Activated CD4-positive, alpha-beta T cell treated with anti-CD3 and anti-CD28 coated beads, Interleukin-2, amount 50 U/mL, for 48 hours (primary cell): ENCODE results near the gene TRIP4.

Source experiments
- DNase-seq, 2 experiments: peaks; one replicate each; pipeline ENCODE4 v3.0.0-alpha.2; 2020

Gene TRIP4

DNA sequence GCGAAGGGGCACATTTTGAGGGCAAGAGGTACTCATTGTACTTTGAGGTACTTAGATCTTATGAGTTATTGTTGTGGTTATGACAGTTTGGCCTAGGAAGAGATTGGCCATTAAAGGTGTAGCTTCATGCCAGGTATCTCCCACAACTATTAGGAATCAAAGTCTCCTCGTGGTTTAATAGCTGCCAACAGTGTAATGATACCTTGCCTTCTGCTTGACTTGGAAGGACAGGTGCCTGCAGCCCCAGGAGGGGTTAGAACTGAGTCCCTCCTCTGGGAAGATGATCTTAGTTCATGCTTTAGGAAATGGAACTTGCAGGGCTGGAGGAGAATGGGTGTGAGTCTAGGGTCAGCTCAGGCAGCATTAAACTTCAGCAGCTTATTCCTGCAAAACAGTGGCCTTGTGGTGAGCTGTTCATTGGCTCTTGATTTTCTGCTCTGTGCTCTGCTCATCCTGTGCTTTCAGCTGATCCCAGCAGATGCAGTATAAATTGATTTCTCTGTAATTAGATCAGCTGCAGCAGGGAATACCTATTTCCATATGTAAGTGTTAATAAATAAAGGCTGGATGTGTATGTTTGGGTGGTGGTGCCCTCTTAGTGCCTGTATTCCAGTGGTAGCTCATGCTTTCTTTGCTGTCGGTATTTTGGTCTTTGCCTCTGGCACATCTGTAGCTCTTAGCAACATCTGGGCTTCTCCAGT, 113.2 kb downstream of the TRIP4 start:
- no peak for DNase-seq

DNA sequence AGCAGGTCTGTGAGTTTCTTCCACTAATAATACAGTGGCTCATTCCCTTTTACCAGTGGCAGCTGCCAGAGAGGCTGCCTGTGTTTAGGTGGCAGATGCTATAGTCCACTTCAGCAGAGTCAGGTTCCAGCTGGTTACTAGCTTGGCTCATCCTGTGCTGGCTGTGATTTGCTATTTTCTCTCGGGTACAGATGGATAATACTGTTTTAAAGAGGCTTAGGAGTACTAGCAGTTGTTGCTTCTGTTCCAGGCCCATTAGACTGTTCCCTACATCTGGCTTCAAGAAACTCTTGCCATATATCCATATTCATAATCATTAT, 113.7 kb downstream of the TRIP4 start:
- no peak for DNase-seq

DNA sequence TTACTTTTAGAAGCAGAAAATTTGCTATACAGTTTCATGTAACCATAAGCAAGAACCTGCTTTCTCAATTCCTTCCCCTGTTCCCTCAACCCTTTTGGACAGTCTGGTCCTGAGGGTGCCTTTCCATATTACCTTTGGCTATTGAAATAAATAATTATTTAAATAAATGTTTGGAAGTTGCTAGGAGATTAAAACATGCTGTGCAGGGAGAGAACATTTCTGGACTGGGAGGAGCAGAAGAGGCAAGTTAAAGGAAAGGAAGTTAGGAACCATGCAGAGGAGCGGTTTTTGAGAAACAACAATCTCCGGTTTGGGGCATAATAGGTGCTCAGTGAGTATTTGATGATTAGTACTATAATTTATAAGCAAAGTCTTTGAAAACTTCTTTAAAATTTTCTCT, 114.5 kb downstream of the TRIP4 start:
- no peak for DNase-seq

DNA sequence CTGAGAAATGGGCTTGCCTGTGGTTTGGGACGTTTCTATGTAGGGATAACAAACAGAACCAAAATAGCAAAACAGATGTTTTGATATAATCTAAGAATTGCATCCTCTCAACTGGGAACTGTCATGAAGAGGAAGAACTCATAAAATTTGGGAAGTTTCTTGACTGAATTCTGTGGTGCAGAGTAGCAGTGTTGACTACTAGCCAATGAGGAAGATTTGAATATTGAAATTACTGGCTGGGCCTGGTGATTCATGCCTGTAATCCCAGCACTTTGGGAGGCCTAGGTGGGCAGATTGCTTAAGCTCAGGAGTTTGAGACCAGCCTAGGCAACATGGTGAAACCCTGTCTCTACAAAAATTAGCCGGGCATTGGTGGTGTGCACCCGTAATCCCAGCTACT, 114.9 kb downstream of the TRIP4 start:
- DNase-seq, result no peak

DNA sequence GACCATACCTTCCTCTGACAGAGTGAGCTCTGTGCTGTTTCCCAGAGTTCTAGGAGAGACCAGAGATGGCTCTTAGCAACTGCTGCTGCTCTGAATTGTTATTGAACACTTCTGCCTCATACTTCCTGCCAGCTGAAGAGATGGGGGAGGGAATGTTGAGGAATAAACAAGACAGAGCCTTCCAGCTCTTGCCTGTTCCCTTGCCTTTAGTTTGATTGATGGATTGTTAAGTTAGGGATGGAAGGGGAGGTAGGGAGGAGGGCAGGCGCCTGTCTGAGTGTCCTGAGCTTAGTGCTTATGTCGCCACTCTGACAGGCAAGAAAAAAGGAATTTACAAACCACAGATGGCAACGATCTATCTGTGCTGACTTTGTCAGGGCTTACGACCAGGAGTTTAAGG, 115.6 kb downstream of the TRIP4 start:
- no peak for DNase-seq

DNA sequence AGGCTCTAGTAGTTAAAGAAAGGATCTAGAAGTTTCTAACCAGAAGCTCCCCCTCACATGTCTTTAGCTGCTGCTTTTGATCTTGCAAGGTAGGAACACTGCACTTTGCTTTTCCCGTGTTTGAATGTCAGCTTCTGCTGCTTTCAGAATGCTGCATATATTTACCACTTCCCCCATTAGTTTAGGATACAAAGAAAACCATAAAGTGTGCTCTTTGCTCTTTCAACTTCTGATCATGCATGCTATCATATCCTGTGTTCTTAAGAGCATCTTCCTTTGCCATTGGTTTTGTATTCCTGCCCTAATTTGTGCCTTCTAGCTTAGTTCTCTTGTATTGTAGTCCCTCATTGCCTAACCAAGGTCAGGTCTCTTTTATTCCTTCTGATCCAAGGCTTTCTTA, 116.0 kb downstream of the TRIP4 start:
- no peak for DNase-seq
